ENCODE measurements around the gene IFT25. TPM values are rescaled to one million over a fixed set of nuclear protein-coding genes. Genes with fewer than 3 reads are reported as not detected.
"Not testable (repeated sequence)": the region's sequence is repeated elsewhere in the genome, so short reads cannot be mapped to it uniquely, and the experiment has no call there.

Gene IFT25
- total and polyA plus RNA-seq, 9 donors: 22.4 to 30.3 (median 25.2) TPM

- H3K4me1 ChIP-seq (ENCODE audit: control insufficient read depth, insufficient read depth, low read length): peaks cover 9% of the 10 kb centered on the region
- H3K27me3 ChIP-seq (ENCODE audit: control insufficient read depth, insufficient read depth, low read length): peaks cover 2% of the 10 kb centered on the region
- no peak overlapping the region for H3K27ac ChIP-seq (ENCODE audit: low read length)
- no peaks in the 10 kb centered on the region for H3K9me3 ChIP-seq (replicated peaks; ENCODE audit: control insufficient read depth, low read depth, low read length)
- H3K4me3 ChIP-seq (ENCODE audit: low read length): no peak overlapping the region
- 71% methylated on average over 1 of the region's 2 CpGs for WGBS (ENCODE audit: insufficient coverage)
- no peak for DNase-seq
- peaks cover 3% of the 10 kb centered on the region for H3K36me3 ChIP-seq (ENCODE audit: control insufficient read depth, insufficient read depth, low read length)
Observed at GRCh38 chr1:53891018-53891417, 54.5 kb downstream of the IFT25 start.

DNA sequence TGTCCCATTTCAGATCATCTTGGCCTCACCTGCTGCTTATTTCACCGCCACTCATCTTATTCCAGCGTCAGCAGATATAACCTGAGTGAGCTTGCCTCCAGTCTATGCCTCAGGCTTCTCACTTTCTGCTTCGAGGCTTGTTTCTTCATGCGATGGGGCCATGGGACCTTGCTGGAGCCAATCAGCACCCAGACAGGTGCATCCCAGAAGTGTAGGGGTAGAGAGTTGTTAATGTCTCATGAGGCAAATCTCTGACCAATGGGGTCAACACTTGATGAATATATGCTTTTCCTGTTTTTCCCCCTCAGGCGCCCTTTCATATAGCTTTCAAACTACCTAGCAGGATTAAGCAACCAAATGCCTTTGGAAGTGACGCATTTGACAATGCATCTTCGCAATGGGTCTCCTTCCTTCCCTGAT lies 55.0 kb downstream of the IFT25 start:
- H3K9me3 ChIP-seq (replicated peaks; ENCODE audit: control insufficient read depth, low read depth, low read length): no peaks in the 10 kb centered on the region
- no peak overlapping the region for H3K27ac ChIP-seq (ENCODE audit: low read length)
- DNase-seq: no peak
- H3K36me3 ChIP-seq (ENCODE audit: control insufficient read depth, insufficient read depth, low read length): peaks cover 4% of the 10 kb centered on the region
- peaks cover 9% of the 10 kb centered on the region for H3K4me1 ChIP-seq (ENCODE audit: control insufficient read depth, insufficient read depth, low read length)
- no peak overlapping the region for H3K4me3 ChIP-seq (ENCODE audit: low read length)
- peaks cover 2% of the 10 kb centered on the region for H3K27me3 ChIP-seq (ENCODE audit: control insufficient read depth, insufficient read depth, low read length)
- WGBS (ENCODE audit: insufficient coverage): 89% methylated on average over 2 of the region's 7 CpGs

DNA sequence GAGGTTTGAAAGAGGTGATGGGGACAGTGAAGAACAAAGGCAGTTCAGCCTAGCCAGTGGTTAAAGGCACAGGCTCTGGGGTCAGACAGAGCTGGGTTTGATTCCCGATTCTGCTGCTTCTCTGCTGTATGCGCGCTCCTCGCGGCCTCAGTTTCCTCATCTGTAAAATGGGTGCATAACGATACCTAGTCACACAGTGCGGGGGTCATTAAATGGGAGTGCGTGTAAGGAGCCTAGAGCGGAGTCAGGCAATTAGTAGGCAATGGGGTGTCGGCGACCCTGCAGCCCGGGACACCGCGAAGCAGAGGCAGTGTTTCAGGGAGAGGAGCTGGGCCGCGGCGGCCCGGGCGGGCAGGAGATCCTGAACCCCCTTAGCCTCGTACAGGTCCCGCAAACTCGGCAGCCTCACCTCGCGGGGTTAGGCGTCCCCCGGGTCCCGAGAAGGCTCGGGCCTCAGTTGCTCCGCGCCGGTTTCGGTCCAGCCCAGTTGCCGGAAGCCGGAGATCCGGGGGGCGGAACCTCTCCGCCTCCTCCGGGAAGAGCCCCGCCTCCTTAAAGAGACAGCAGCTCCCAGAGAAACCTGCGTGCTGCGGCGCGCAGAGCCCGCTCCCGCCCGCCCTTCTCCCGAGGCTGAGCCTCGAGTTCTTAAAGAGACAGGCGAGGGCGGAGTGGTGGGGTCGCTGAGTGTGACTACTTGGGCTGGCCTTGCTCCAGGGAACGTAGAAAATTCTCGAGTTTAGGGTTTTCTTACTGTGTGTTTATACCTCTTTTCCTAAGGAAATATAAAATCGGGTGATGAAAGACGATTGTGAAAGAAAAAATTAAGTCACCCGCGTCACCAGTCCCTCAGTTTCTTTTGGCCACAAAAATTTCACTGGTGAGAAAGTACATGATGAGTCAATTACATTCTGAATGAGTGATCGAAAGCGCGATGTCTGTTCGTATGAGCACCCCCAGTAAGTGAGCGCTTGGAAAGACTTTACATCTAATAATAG lies 55.9 kb downstream of the IFT25 start, which contains the start of gene YIPF1:
Gene YIPF1, minus strand, starts transcription at position 494 of the 995 bp plus-strand sequence. CDS start 860 bp downstream, outside the sequence.
- peaks cover 2% of the 10 kb centered on the region for H3K27me3 ChIP-seq (ENCODE audit: control insufficient read depth, insufficient read depth, low read length)
- 3% methylated on average over 53 of the region's 62 CpGs for WGBS (ENCODE audit: insufficient coverage)
- peak within 1 kb of the TSS; percentile 94 for H3K4me3 ChIP-seq (ENCODE audit: low read length)
- DNase-seq: peak; percentile 97
- H3K27ac ChIP-seq (ENCODE audit: low read length): peak within 1 kb of the TSS; percentile 65
- peaks cover 4% of the 10 kb centered on the region for H3K36me3 ChIP-seq (ENCODE audit: control insufficient read depth, insufficient read depth, low read length)
- H3K9me3 ChIP-seq (replicated peaks; ENCODE audit: control insufficient read depth, low read depth, low read length): no peaks in the 10 kb centered on the region
- peaks cover 9% of the 10 kb centered on the region for H3K4me1 ChIP-seq (ENCODE audit: control insufficient read depth, insufficient read depth, low read length)

GRCh38 chr1:53888681-53889080 lies 56.8 kb downstream of the IFT25 start:
- WGBS (ENCODE audit: insufficient coverage): no CpG with 5 or more reads among the region's 2 CpGs
- Histone ChIP-seq H3K27me3 (ENCODE audit: control insufficient read depth, insufficient read depth, low read length) (no peaks in the 10 kb centered on the region), H3K36me3 (ENCODE audit: control insufficient read depth, insufficient read depth, low read length) (peaks cover 4% of the 10 kb centered on the region), H3K4me3 (ENCODE audit: low read length) (no peak overlapping the region), H3K4me1 (ENCODE audit: control insufficient read depth, insufficient read depth, low read length) (peaks cover 9% of the 10 kb centered on the region), H3K27ac (ENCODE audit: low read length) (no peak overlapping the region), H3K9me3 (replicated peaks; ENCODE audit: control insufficient read depth, low read depth, low read length) (no peaks in the 10 kb centered on the region)
- DNase-seq: no peak

DNA sequence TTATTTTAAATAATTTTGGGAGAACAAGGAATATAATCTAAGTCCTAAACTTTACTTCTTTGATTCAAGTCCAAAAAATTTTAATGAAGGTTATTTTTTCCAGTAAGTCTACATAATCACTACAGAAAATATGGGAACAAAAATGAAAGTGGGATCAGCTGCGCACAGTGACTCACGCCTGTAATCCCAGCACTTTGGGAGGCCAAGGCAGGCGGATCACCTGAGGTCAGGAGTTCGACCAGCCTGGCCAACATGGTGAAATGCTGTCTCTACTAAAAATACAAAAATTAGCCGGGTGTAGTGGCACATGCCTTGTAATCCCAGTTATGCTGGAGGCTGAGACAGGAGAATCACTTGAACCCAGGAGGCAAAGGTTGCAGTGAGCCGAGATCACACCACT lies 61.9 kb downstream of the IFT25 start:
- 97% methylated on average over 4 of the region's 6 CpGs for WGBS (ENCODE audit: insufficient coverage)

GRCh38 chr1:53881853-53882252 lies 63.6 kb downstream of the IFT25 start:
- H3K9me3 ChIP-seq (replicated peaks; ENCODE audit: control insufficient read depth, low read depth, low read length); H3K4me3 ChIP-seq (ENCODE audit: low read length); H3K4me1 ChIP-seq (ENCODE audit: control insufficient read depth, insufficient read depth, low read length); DNase-seq; H3K27me3 ChIP-seq (ENCODE audit: control insufficient read depth, insufficient read depth, low read length); H3K27ac ChIP-seq (ENCODE audit: low read length): not testable (repeated sequence)
- H3K36me3 ChIP-seq (ENCODE audit: control insufficient read depth, insufficient read depth, low read length): peaks cover 32% of the 10 kb centered on the region
- no CpG with 5 or more reads among the region's 2 CpGs for WGBS (ENCODE audit: insufficient coverage)

More for the DNA sequence above, 61.9 kb downstream of the IFT25 start:
- not testable (repeated sequence) for H3K9me3 ChIP-seq (replicated peaks; ENCODE audit: control insufficient read depth, low read depth, low read length); H3K27me3 ChIP-seq (ENCODE audit: control insufficient read depth, insufficient read depth, low read length); H3K4me3 ChIP-seq (ENCODE audit: low read length); H3K4me1 ChIP-seq (ENCODE audit: control insufficient read depth, insufficient read depth, low read length); DNase-seq; H3K27ac ChIP-seq (ENCODE audit: low read length)
- peaks cover 21% of the 10 kb centered on the region for H3K36me3 ChIP-seq (ENCODE audit: control insufficient read depth, insufficient read depth, low read length)

GRCh38 chr1:53878492-53879105 lies 66.9 kb downstream of the IFT25 start:
- no peaks in the 10 kb centered on the region for H3K4me1 ChIP-seq (ENCODE audit: control insufficient read depth, insufficient read depth, low read length)
- H3K4me3 ChIP-seq (ENCODE audit: low read length): no peak overlapping the region
- WGBS (ENCODE audit: insufficient coverage): 100% methylated on average over 1 of the region's 5 CpGs
- H3K27ac ChIP-seq (ENCODE audit: low read length): no peak overlapping the region
- no peaks in the 10 kb centered on the region for H3K27me3 ChIP-seq (ENCODE audit: control insufficient read depth, insufficient read depth, low read length)
- peak; percentile 50 for DNase-seq
- peaks cover 37% of the 10 kb centered on the region for H3K36me3 ChIP-seq (ENCODE audit: control insufficient read depth, insufficient read depth, low read length)
- H3K9me3 ChIP-seq (replicated peaks; ENCODE audit: control insufficient read depth, low read depth, low read length): no peaks in the 10 kb centered on the region

DNA sequence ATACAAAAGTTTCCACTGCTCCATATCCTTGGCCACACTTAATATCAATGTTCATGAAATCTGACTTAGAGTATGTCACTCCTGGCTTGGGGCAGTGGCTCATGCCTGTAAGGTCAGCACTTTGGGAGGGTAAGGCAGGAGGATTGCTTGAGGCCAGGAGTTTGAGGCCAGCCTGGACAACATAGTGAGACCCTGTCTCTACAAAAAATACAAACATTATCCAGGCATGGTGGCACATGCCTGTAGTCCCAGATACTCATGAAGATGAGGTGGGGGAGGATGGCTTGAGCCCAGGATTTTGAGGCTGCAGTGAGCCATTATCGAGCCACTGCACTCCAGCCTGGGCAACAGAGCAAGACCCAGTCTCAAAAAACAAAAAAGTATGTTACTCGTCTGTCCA lies 70.3 kb downstream of the IFT25 start:
- H3K36me3 ChIP-seq (ENCODE audit: control insufficient read depth, insufficient read depth, low read length): peaks cover 40% of the 10 kb centered on the region
- H3K27me3 ChIP-seq (ENCODE audit: control insufficient read depth, insufficient read depth, low read length); H3K9me3 ChIP-seq (replicated peaks; ENCODE audit: control insufficient read depth, low read depth, low read length); H3K27ac ChIP-seq (ENCODE audit: low read length); DNase-seq; H3K4me3 ChIP-seq (ENCODE audit: low read length); H3K4me1 ChIP-seq (ENCODE audit: control insufficient read depth, insufficient read depth, low read length): not testable (repeated sequence)
- 100% methylated on average over 2 of the region's 2 CpGs for WGBS (ENCODE audit: insufficient coverage)

GRCh38 chr1:53871773-53872484 lies 73.6 kb downstream of the IFT25 start:
- Histone ChIP-seq H3K36me3 (ENCODE audit: control insufficient read depth, insufficient read depth, low read length) (peaks cover 34% of the 10 kb centered on the region), H3K9me3 (replicated peaks; ENCODE audit: control insufficient read depth, low read depth, low read length) (no peaks in the 10 kb centered on the region), H3K4me3 (ENCODE audit: low read length) (no peak overlapping the region), H3K4me1 (ENCODE audit: control insufficient read depth, insufficient read depth, low read length) (no peaks in the 10 kb centered on the region), H3K27ac (ENCODE audit: low read length) (no peak overlapping the region), H3K27me3 (ENCODE audit: control insufficient read depth, insufficient read depth, low read length) (no peaks in the 10 kb centered on the region)
- WGBS (ENCODE audit: insufficient coverage): no CpG with 5 or more reads among the region's 5 CpGs
- DNase-seq: no peak
